ENCODE data around the gene KANSL1.
A peak's percentile ranks its signal among the peaks of the same experiment; 100 is the strongest.
"Not testable (repeated sequence)": the region's sequence is repeated elsewhere in the genome, so short reads cannot be mapped to it uniquely, and the experiment has no call there.

Gene KANSL1

DNA sequence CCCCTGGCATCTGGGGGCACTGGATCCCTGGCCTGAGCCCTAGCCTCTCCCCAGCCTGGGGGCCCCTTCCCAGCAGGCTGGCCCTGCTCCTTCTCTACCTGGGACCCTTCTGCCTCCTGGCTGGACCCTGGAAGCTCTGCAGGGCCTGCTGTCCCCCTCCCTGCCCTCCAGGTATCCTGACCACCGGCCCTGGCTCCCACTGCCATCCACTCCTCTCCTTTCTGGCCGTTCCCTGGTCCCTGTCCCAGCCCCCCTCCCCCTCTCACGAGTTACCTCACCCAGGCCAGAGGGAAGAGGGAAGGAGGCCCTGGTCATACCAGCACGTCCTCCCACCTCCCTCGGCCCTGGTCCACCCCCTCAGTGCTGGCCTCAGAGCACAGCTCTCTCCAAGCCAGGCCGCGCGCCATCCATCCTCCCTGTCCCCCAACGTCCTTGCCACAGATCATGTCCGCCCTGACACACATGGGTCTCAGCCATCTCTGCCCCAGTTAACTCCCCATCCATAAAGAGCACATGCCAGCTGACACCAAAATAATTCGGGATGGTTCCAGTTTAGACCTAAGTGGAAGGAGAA lies 180.6 kb downstream of the KANSL1 start:
- DNase-seq, result no peak

DNA sequence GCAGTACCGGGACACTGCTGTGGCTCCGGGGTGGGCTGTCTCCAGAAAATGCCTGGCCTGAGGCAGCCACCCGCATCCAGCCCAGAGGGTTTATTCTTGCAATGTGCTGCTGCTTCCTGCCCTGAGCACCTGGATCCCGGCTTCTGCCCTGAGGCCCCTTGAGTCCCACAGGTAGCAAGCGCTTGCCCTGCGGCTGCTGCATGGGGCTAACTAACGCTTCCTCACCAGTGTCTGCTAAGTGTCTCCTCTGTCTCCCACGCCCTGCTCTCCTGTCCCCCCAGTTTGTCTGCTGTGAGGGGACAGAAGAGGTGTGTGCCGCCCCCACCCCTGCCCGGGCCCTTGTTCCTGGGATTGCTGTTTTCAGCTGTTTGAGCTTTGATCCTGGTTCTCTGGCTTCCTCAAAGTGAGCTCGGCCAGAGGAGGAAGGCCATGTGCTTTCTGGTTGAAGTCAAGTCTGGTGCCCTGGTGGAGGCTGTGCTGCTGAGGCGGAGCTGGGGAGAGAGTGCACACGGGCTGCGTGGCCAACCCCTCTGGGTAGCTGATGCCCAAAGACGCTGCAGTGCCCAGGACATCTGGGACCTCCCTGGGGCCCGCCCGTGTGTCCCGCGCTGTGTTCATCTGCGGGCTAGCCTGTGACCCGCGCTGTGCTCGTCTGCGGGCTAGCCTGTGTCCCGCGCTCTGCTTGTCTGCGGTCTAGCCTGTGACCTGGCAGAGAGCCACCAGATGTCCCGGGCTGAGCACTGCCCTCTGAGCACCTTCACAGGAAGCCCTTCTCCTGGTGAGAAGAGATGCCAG lies 181.3 kb downstream of the KANSL1 start:
- no peak for DNase-seq

DNA sequence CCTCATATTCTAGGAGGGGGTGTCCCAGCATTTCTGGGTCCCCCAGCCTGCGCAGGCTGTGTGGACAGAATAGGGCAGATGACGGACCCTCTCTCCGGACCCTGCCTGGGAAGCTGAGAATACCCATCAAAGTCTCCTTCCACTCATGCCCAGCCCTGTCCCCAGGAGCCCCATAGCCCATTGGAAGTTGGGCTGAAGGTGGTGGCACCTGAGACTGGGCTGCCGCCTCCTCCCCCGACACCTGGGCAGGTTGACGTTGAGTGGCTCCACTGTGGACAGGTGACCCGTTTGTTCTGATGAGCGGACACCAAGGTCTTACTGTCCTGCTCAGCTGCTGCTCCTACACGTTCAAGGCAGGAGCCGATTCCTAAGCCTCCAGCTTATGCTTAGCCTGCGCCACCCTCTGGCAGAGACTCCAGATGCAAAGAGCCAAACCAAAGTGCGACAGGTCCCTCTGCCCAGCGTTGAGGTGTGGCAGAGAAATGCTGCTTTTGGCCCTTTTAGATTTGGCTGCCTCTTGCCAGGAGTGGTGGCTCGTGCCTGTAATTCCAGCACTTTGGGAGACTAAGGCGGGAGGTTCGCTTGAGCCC lies 182.5 kb downstream of the KANSL1 start:
- DNase-seq, result no peak

DNA sequence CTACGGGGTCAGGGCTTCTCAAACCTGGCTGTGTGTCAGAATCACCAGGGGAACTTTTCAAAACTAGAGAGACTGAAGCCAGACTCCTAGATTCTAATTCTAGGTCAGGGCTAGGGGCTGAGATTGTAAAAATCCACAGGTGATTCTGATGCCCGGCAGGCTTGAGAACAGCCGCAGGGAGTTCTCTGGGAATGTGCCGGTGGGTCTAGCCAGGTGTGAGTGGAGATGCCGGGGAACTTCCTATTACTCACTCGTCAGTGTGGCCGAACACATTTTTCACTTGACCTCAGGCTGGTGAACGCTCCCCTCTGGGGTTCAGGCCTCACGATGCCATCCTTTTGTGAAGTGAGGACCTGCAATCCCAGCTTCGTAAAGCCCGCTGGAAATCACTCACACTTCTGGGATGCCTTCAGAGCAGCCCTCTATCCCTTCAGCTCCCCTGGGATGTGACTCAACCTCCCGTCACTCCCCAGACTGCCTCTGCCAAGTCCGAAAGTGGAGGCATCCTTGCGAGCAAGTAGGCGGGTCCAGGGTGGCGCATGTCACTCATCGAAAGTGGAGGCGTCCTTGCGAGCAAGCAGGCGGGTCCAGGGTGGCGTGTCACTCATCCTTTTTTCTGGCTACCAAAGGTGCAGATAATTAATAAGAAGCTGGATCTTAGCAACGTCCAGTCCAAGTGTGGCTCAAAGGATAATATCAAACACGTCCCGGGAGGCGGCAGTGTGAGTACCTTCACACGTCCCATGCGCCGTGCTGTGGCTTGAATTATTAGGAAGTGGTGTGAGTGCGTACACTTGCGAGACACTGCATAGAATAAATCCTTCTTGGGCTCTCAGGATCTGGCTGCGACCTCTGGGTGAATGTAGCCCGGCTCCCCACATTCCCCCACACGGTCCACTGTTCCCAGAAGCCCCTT lies 183.3 kb downstream of the KANSL1 start:
- DNase-seq, result no peak

DNA sequence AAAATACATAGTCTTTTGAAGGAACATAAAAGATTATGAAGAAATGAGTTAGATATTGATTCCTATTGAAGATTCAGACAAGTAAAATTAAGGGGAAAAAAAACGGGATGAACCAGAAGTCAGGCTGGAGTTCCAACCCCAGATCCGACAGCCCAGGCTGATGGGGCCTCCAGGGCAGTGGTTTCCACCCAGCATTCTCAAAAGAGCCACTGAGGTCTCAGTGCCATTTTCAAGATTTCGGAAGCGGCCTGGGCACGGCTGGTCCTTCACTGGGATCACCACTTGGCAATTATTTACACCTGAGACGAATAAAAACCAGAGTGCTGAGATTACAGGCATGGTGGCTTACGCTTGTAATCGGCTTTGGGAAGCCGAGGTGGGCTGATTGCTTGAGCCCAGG lies 184.6 kb downstream of the KANSL1 start:
- no peak for DNase-seq

DNA sequence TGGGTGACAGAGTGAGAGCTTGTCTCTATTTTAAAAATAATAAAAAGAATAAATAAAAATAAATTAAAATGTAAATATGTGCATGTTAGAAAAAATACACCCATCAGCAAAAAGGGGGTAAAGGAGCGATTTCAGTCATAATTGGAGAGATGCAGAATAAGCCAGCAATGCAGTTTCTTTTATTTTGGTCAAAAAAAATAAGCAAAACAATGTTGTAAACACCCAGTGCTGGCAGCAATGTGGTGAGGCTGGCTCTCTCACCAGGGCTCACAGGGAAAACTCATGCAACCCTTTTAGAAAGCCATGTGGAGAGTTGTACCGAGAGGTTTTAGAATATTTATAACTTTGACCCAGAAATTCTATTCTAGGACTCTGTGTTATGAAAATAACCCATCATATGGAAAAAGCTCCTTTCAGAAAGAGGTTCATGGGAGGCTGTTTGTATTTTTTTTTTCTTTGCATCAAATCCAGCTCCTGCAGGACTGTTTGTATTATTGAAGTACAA lies 185.7 kb downstream of the KANSL1 start:
- DNase-seq, result no peak

DNA sequence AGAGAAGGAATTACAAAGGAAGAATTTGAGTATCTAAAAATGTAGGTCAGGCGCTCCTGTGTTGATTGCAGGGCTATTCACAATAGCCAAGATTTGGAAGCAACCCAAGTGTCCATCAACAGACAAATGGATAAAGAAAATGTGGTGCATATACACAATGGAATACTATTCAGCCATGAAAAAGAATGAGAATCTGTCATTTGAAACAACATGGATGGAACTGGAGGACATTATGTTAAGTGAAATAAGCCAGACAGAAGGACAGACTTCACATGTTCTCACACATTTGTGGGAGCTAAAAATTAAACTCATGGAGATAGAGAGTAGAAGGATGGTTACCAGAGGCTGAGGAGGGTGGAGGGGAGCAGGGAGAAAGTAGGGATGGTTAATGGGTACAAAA lies 187.1 kb downstream of the KANSL1 start:
- not testable (repeated sequence) for DNase-seq

DNA sequence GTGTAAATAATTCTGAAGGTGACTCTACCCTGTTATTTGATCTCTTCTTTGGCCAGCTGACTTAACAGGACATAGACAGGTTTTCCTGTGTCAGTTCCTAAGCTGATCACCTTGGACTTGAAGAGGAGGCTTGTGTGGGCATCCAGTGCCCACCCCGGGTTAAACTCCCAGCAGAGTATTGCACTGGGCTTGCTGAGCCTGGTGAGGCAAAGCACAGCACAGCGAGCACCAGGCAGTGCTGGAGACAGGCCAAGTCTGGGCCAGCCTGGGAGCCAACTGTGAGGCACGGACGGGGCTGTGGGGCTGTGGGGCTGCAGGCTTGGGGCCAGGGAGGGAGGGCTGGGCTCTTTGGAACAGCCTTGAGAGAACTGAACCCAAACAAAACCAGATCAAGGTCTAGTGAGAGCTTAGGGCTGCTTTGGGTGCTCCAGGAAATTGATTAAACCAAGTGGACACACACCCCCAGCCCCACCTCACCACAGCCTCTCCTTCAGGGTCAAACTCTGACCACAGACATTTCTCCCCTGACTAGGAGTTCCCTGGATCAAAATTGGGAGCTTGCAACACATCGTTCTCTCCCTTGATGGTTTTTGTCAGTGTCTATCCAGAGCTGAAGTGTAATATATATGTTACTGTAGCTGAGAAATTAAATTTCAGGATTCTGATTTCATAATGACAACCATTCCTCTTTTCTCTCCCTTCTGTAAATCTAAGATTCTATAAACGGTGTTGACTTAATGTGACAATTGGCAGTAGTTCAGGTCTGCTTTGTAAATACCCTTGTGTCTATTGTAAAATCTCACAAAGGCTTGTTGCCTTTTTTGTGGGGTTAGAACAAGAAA lies 189.1 kb downstream of the KANSL1 start:
- no peak for DNase-seq

DNA sequence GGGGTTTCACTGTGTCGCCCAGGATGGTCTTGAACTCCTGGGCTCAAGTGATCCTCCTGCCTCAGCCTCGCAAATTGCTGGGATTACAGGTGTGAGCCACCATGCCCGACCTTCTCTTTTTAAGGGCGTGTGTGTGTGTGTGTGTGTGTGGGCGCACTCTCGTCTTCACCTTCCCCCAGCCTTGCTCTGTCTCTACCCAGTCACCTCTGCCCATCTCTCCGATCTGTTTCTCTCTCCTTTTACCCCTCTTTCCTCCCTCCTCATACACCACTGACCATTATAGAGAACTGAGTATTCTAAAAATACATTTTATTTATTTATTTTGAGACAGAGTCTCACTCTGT lies 190.3 kb downstream of the KANSL1 start:
- DNase-seq, result no peak

DNA sequence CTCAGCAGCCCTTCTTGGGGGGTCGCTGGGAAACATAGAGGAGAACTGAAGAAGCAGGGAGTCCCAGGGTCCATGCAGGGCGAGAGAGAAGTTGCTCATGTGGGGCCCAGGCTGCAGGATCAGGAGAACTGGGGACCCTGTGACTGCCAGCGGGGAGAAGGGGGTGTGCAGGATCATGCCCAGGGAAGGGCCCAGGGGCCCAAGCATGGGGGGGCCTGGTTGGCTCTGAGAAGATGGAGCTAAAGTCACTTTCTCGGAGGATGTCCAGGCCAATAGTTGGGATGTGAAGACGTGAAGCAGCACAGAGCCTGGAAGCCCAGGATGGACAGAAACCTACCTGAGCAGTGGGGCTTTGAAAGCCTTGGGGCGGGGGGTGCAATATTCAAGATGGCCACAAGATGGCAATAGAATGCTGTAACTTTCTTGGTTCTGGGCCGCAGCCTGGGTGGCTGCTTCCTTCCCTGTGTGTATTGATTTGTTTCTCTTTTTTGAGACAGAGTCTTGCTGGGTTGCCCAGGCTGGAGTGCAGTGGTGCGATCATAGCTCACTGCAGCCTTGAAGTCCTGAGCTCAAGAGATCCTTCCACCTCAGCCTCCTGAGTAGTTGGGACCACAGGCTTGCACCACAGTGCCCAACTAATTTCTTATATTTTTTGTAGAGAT lies 190.8 kb downstream of the KANSL1 start:
- peak; percentile 65 for DNase-seq

DNA sequence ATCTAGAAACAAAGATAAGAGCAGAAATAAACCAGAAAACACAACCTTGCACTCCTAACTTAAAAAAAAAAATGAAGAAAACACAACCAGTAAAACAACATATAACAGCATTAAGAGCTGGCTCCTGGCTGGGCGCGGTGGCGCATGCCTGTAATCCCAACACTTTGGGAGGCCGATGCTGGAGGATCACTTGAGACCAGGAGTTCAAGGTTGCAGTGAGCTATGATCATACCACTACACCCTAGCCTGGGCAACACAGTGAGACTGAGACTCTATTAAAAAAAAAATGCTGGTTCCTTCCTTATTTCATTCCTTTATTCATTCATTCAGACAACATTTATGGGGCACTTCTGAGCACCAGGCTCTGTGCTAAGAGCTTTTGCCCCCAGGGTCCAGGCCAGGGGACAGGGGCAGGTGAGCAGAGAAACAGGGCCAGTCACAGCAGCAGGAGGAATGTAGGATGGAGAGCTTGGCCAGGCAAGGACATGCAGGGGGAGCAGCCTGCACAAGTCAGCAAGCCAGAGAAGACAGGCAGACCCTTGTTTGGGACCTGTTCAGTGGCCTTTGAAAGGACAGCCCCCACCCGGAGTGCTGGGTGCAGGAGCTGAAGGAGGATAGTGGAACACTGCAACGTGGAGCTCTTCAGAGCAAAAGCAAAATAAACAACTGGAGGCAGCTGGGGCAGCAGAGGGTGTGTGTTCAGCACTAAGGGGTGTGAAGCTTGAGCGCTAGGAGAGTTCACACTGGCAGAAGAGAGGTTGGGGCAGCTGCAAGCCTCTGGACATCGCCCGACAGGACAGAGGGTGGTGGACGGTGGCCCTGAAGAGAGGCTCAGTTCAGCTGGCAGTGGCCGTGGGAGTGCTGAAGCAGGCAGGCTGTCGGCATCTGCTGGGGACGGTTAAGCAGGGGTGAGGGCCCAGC lies 191.6 kb downstream of the KANSL1 start:
- DNase-seq, result no peak

DNA sequence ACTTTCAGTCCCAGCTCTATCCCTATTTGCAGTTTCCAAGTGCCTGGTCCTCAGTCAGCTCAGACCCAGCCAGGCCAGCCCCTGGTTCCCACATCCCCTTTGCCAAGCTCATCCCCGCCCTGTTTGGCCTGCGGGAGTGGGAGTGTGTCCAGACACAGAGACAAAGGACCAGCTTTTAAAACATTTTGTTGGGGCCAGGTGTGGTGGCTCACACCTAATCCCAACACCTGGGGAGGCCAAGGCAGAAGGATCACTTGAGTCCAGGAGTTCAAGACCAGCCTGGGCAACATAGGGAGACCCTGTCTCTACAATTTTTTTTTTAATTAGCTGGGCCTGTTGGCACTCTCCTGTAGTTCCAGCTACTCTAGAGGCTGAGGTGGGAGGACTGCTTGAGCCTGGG lies 192.5 kb downstream of the KANSL1 start:
- DNase-seq, result no peak

DNA sequence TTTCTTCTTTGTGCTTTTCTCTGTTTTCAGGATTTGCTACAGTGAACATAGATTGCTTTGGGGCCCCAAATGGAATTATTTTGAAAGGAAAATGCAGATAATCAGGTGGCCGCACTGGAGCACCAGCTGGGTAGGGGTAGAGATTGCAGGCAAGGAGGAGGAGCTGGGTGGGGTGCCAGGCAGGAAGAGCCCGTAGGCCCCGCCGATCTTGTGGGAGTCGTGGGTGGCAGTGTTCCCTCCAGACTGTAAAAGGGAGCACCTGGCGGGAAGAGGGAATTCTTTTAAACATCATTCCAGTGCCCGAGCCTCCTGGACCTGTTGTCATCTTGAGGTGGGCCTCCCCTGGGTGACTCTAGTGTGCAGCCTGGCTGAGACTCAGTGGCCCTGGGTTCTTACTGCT lies 192.9 kb downstream of the KANSL1 start:
- DNase-seq, result no peak

DNA sequence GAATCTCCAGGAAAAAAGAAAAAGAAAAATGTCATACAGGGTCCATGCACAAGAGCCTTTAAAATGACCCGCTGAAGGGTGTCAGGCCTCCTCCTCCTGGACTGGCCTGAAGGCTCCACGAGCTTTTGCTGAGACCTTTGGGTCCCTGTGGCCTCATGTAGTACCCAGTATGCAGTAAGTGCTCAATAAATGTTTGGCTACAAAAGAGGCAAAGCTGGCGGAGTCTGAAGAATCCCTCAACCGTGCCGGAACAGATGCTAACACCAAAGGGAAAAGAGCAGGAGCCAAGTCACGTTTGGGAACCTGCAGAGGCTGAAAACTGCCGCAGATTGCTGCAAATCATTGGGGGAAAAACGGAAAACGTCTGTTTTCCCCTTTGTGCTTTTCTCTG lies 193.3 kb downstream of the KANSL1 start:
- no peak for DNase-seq

DNA sequence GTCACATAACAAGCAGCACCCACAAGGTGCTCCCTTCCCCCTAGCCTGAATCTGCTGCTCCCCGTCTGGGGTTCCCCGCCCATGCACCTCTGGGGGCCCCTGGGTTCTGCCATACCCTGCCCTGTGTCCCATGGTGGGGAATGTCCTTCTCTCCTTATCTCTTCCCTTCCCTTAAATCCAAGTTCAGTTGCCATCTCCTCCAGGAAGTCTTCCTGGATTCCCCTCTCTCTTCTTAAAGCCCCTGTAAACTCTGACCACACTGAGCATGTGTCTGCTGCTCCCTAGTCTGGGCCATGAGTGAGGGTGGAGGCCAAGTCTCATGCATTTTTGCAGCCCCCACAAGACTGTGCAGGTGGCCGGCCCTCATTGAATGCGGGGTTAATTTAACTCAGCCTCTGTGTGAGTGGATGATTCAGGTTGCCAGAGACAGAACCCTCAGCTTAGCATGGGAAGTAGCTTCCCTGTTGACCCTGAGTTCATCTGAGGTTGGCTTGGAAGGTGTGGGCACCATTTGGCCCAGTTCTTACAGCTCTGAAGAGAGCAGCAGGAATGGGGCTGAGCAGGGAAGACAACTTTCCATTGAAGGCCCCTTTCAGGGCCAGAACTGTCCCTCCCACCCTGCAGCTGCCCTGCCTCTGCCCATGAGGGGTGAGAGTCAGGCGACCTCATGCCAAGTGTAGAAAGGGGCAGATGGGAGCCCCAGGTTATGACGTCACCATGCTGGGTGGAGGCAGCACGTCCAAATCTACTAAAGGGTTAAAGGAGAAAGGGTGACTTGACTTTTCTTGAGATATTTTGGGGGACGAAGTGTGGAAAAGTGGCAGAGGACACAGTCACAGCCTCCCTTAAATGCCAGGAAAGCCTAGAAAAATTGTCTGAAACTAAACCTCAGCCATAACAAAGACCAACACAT lies 194.0 kb downstream of the KANSL1 start, which contains the start of gene STH:
STH (plus strand) TSS at position 264 of the 913 bp plus-strand sequence; CDS start at position 294, 30 bp downstream.
- no peak for DNase-seq

DNA sequence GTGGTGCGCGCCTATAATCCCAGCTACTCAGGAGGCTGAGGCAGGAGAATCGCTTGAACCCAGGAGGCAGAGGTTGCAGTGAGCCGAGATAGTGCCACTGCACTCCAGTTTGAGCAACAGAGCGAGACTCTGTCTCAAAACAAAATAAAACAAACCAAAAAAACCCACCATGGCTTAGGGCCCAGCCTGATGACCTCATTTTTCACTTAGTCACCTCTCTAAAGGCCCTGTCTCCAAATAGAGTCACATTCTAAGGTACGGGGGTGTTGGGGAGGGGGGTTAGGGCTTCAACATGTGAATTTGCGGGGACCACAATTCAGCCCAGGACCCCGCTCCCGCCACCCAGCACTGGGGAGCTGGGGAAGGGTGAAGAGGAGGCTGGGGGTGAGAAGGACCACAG lies 195.6 kb downstream of the KANSL1 start:
- no peak for DNase-seq

DNA sequence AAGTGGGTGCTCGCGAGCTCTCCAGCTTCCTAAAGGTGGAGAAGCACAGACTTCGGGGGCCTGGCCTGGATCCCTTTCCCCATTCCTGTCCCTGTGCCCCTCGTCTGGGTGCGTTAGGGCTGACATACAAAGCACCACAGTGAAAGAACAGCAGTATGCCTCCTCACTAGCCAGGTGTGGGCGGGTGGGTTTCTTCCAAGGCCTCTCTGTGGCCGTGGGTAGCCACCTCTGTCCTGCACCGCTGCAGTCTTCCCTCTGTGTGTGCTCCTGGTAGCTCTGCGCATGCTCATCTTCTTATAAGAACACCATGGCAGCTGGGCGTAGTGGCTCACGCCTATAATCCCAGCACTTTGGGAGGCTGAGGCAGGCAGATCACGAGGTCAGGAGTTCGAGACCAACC lies 196.1 kb downstream of the KANSL1 start:
- DNase-seq, result no peak

DNA sequence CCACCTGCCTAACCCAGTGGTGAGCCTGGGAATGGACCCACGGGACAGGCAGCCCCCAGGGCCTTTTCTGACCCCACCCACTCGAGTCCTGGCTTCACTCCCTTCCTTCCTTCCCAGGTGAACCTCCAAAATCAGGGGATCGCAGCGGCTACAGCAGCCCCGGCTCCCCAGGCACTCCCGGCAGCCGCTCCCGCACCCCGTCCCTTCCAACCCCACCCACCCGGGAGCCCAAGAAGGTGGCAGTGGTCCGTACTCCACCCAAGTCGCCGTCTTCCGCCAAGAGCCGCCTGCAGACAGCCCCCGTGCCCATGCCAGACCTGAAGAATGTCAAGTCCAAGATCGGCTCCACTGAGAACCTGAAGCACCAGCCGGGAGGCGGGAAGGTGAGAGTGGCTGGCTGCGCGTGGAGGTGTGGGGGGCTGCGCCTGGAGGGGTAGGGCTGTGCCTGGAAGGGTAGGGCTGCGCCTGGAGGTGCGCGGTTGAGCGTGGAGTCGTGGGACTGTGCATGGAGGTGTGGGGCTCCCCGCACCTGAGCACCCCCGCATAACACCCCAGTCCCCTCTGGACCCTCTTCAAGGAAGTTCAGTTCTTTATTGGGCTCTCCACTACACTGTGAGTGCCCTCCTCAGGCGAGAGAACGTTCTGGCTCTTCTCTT lies 196.8 kb downstream of the KANSL1 start:
- no peak for DNase-seq
